A549 treated with CpdA at 1 μM for 4 hours (cell line): ENCODE data around the gene GLIPR1L1. TPM values are rescaled to one million over a fixed set of nuclear protein-coding genes. Genes with fewer than 3 reads are reported as not detected.

Experiments used
- total RNA-seq: library from RNA; stranded (reverse); fragments of 200-300 nt; extraction: Qiagen RNA extraction; gene quantifications from 5 replicates; pipeline ENCODE4 v1.2.3, GENCODE V29; 2022; ENCODE audit warnings: low read depth

The GLIPR1L1 gene, protein sequence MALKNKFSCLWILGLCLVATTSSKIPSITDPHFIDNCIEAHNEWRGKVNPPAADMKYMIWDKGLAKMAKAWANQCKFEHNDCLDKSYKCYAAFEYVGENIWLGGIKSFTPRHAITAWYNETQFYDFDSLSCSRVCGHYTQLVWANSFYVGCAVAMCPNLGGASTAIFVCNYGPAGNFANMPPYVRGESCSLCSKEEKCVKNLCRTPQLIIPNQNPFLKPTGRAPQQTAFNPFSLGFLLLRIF
- total RNA-seq: not detected in 5 replicates

DNA sequence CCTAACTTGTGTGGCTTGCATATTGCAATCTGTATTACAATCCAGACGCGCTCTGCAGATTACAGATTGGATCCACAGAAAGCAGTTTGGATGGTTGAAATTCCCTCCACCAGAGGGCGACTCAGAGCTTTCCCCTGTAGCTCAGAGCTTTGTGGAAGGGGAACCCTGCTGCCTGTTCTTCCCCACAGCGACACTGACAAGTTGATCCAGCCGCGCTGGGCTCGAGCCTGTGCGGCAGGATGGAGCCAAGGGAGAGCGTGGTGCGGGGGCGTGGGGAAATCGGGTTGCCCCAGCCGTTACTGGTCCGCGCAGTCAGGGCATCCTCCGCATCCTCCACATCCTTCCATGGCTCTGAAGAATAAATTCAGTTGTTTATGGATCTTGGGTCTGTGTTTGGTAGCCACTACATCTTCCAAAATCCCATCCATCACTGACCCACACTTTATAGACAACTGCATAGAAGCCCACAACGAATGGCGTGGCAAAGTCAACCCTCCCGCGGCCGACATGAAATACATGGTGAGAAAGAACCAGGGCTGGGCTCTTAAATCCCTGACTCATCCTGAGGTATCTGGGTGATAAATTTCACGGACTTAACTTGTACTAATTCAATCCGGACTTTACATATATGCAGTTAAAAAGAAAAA, at the start of gene GLIPR1L1:
Gene GLIPR1L1, plus strand, starts transcription at position 287 of the 647 bp plus-strand sequence. Its CDS starts 59 bp downstream, at position 346.

DNA sequence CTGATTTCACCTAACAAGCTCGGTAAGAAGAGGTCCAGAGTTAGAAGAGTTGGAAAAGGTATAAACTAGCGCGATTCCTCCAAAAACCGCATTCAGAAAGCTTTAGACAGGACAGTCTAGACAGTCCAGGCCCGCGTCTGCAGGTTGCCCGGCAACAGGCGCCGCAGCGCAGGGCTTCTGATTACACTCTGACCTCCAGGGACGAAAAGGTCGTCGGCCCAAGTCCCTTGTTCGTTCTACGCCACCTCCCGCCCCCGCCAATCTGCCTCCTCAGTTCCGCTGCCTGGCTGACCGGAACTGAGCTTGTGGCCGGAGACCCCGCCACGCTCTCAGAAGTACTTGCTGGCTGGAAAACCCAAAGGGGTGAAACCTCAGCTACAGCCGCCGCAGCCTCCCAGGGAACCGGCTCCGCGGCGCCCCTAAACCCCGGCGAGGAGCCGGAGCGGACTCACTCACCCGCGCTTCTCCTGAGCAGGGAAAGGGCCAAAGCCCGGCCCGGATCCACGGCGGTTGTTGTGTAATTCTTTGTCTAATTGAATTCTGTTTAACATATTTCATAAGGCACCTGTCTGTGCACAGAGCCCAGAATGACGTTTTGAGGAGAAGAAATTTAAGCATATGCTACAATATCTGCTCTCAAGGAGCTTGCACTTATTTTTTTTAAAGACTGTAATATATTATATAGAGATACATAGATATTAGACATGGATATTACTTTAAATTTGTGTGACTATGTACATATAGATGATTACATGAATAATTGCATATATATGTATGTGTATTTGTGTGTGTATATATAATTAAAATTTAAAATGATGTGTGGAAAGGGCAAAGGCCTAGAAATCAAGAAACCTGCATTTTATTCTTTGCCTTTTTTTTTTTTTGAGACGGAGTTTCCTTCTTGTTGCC, 4.3 kb upstream of the GLIPR1L1 start, which contains the start of gene CAPS2:
Gene CAPS2, minus strand, starts transcription at position 407 of the 909 bp plus-strand sequence. CDS start 3,826 bp downstream, outside the sequence.

DNA sequence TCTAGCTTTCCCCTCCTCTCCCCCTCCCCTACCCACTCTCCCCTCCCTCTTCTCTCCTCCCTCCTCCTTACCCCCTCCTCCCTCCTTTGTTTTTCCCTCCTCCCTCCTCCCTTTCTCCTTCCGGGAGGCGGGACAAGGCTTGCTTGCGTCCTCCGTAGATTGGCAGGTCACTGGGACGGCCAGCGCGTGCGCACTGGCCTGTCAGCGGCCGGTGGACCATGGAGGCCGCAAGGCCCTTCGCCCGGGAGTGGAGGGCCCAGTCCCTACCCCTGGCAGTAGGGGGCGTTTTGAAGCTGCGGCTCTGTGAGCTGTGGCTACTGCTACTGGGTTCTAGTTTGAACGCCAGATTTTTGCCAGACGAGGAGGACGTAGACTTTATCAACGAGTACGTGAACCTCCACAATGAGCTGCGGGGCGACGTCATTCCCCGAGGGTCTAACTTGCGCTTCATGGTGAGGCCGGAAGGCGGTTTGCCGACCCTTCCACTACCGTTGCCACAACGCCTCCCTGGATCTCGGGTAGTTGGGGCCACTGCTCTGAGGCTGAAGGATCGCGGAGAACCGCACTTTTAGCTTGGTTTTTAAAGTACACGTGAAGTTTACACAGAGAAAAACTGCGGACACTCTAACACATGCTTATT, 56.5 kb downstream of the GLIPR1L1 start, which contains the start of gene GLIPR1L2:
Gene GLIPR1L2, plus strand, starts transcription at position 191 of the 640 bp plus-strand sequence. Its CDS starts 28 bp downstream, at position 219.

Other genes starting within 250 kb of the GLIPR1L1 start
- not detected in 5 replicates for gene KCNC2, start 124.8 kb upstream of the GLIPR1L1 start, total RNA-seq
- gene CAPS2, start 4.3 kb upstream of the GLIPR1L1 start, total RNA-seq: 1.3 to 1.9 TPM (median 1.7 TPM) in 5 replicates
- gene GLIPR1L2, start 56.4 kb downstream of the GLIPR1L1 start, total RNA-seq: 0.12 to 0.19 TPM (median 0.13 TPM) in 4 of 5 replicates, not detected in the other
- gene GLIPR1, start 146.1 kb downstream of the GLIPR1L1 start, total RNA-seq: 23.2 to 33.8 TPM (median 30.2 TPM) in 5 replicates
- gene KRR1, start 176.9 kb downstream of the GLIPR1L1 start, total RNA-seq: 57.7 to 109 TPM (median 67.1 TPM) in 5 replicates